H54 (cell line): ENCODE results near the gene SH3RF3.

Source experiments
- DNase-seq: peaks from one replicate; pipeline ENCODE4 v3.0.0; 2011; ENCODE audit warnings: low spot score, mixed read lengths; ENCODE audit not compliant: insufficient read length
- FAIRE-seq: peaks from 3 replicates; lab custom pipeline; 2011; peaks lifted over from hg19 to GRCh38; lab: Jason Lieb, UNC
- POLR2A ChIP-seq: IDR thresholded peaks from 2 replicates; pipeline ENCODE4 v1.6.1; 2011; ENCODE audit warnings: low read depth, mild to moderate bottlenecking, low read length

SH3RF3 gene

GRCh38 chr2:109125593-109126500 lies 3.2 kb upstream of the SH3RF3 start:
- FAIRE-seq, result no peak
- peak; percentile 74 for DNase-seq
- no peak for TF ChIP-seq POLR2A

GRCh38 chr2:109126501-109126860 lies 2.5 kb upstream of the SH3RF3 start:
- FAIRE-seq (no peak), DNase-seq (peak; percentile 79)
- no peak for TF ChIP-seq POLR2A

DNA sequence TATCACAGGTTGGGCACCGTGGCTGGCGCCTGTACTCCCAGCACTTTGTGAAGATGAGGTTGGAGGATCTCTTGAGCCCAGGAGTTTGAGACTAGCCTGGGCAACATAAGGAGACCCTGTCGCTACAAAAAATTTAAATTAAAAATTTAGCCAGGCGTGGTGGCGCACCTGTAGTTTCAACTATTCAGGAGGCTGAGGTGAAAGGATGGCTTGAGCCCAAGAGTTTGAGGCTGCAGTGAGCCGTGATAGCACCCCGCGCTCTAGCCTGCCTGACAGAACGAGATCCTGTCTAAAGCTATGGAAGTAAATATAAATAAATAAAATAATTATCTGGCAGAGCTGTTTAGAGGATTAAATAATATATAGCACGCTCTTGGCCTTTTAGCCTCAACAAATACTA lies 1.4 kb upstream of the SH3RF3 start:
- no peak for DNase-seq
- no peak for FAIRE-seq
- TF ChIP-seq POLR2A, result no peak

GRCh38 chr2:109128048-109128615 lies 873 bp upstream of the SH3RF3 start:
- no peak for FAIRE-seq
- TF ChIP-seq POLR2A, result no peak
- peak; percentile 80 for DNase-seq

GRCh38 chr2:109129356-109129920 lies 433 bp downstream of the SH3RF3 start:
- FAIRE-seq (no peak), DNase-seq (no peak)
- 0 out of 2 replicates have a peak, but pooled peaks have one; percentile 11 for TF ChIP-seq POLR2A

GRCh38 chr2:109129921-109130722 lies 1.1 kb downstream of the SH3RF3 start:
- no peak for DNase-seq
- no peak for FAIRE-seq
- TF ChIP-seq POLR2A, result no peak

DNA sequence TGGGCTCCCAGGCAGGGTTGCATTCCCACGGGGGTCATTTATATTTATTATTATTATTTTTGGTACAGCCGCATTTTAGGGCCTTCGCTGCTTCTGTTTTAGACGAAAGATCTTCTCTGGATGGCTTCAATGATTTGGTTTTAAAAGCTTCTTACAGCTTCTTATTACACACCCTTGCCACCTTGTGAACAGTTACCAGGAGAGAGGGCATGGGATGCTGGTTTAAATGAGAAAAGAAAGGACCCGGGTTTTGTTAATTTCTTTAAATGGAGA lies 1.7 kb downstream of the SH3RF3 start:
- DNase-seq (no peak), FAIRE-seq (no peak)
- TF ChIP-seq POLR2A, result no peak

DNA sequence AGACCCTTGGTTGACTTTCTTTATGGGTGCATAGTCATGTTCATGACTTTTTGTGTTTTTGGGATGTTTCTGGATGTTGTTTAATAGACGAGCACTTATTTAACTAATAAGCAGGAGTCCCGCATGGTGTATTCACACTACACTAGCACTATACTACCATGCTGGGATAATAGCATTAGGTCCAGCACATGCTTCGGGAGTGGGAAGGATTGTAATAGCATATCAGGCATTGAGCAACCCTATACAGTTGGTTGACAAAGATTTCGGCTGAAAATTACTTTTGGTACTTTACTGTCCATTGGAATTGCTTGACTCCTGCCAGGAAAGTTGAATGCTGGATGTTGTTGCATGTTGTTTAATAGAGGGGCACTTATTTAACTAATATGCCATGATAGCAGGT lies 2.8 kb downstream of the SH3RF3 start:
- no peak for TF ChIP-seq POLR2A
- no peak for FAIRE-seq
- no peak for DNase-seq

DNA sequence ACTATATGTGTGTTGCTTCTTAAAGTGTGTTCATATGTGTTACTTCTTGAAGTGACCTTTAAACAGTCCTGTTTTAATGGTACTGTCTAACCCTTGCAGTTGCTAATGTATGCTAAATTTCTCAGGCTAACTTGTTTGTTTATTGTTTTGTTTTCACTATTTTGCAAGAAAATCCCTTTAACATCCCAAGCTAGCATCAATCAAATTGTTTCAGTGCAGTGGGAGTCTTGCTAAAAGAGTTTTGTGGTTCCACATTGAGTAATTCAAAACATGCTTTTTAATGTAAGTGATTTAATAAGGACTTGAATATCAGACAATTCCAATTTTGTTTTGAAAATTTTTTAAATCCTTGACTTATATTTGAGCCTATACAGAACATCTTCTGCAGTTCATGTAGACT lies 3.6 kb downstream of the SH3RF3 start:
- DNase-seq (no peak), FAIRE-seq (no peak)
- no peak for TF ChIP-seq POLR2A

GRCh38 chr2:109133746-109134145 lies 4.7 kb downstream of the SH3RF3 start:
- FAIRE-seq (no peak), DNase-seq (no peak)
- no peak for TF ChIP-seq POLR2A

- TF ChIP-seq POLR2A, result no peak
- FAIRE-seq, result no peak
- no peak for DNase-seq
Measured at GRCh38 chr2:109134741-109135358, 5.8 kb downstream of the SH3RF3 start.

DNA sequence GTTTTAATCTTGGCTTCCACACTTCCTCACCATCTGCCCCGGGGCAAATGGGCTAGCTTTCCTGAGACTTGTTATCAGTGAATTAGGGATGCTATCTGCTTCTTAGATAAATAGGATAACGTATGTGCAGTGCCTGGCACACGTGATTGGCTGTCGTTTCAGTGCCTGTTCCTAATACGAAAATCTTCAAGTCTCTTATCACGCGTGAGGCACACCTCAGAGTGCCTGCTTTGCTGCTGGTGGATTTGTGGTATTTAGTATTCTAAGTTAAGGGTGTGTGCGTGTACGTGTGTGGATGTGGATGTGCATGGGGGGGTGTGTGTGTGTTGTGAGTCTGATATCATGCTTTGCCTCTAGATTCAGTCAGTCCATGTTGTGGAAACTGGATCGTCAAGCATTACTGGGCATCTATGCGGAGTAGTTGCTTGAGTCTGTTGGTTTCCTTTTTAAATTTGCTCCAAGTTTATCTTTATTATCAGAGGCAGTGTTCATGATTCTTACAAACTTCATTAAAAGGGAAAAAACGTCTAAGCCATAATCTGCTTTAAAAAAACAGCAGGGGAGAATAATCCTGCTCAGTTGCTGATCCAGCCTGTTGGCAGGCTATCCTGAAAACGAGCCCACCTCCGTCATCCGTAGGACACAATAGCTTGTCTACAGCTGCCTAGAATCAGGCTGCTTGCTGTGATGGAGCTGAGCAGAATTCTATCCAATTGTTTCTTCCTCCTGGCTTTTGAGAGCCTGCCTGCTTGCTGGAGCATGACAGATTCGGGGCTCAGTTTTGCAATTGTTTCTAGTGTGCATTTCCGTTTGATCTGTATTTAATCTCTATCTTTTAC lies 6.6 kb downstream of the SH3RF3 start:
- TF ChIP-seq POLR2A, result no peak
- no peak for DNase-seq
- no peak for FAIRE-seq

DNA sequence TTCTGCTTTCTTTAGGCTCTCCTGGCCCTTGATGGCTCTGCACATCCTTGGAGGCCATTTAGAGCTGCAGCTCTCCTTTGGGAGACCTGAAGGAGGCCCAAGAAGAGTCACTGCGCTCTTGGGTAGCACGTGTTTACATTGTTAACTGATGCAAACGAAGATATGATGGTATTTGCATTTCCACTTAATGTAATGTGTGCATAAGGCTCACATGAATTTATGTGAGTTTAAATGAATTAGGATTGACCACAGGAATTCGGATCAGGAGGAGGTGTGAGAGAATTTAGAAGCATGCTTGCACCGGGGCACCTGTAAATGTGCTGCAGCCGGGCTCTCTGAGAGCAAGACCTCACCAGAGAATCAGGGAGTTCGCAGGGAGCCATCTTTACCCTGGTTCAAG lies 7.5 kb downstream of the SH3RF3 start:
- DNase-seq (no peak), FAIRE-seq (no peak)
- no peak for TF ChIP-seq POLR2A

- DNase-seq (no peak), FAIRE-seq (no peak)
- TF ChIP-seq POLR2A, result no peak
Measured at GRCh38 chr2:109137616-109138015, 8.6 kb downstream of the SH3RF3 start.
